GM12878 (cell line): Measurements from ENCODE around the gene TMPRSS11B. TPM values are rescaled to one million over a fixed set of nuclear protein-coding genes. Genes with fewer than 3 reads are reported as not detected.

Experiments used
- ATAC-seq: fragments of 200-7000 bp; cut with Tn5 transposase; 3 replicates; pipeline ENCODE4 v1.9.1; 2020; ENCODE audit warnings: mild to moderate bottlenecking, moderate library complexity
- BruUV-seq: library from RNA; stranded (reverse); fragments of 400-500 nt; replicated peaks from 2 replicates; lab custom pipeline; 2021; lab: Mats Ljungman, UMichigan
- CTCF ChIA-PET: fragments of 300-600 bp; sonication (Branson Sonifier 250); formaldehyde crosslinking; extraction: SDS; loops from one replicate; lab custom pipeline; 2021; ENCODE audit warnings: inconsistent platforms; lab: Yijun Ruan, JAX
- POLR2A ChIA-PET: fragments of 350-600 bp; formaldehyde crosslinking; extraction: SDS; loops from one replicate; lab custom pipeline; 2021; ENCODE audit warnings: inconsistent platforms; lab: Charles Lee
- RAD21 ChIA-PET: fragments of 300-600 bp; sonication (Branson Sonifier 250); formaldehyde crosslinking; loops from one replicate; lab custom pipeline; 2023; ENCODE audit warnings: antibody characterized with exemption; ENCODE audit not compliant: unreplicated experiment; lab: Charles Lee
- SMC1A ChIA-PET: fragments of 300-600 bp; sonication (Branson Sonifier 250); formaldehyde crosslinking; loops from one replicate; lab custom pipeline; 2023; ENCODE audit not compliant: unreplicated experiment, uncharacterized antibody; lab: Charles Lee
- DNase-seq: peaks from one replicate; pipeline ENCODE4 v3.0.0-alpha.2; 2011; ENCODE audit warnings: low read depth, low spot score
- FAIRE-seq: peaks from 3 replicates; lab custom pipeline; 2011; peaks lifted over from hg19 to GRCh38; lab: Jason Lieb, UNC
- H2AFZ ChIP-seq: 2 replicates; pipeline ENCODE4 v1.6.0; 2011; ENCODE audit warnings: low read depth, low read length, control low read depth; ENCODE audit not compliant: control insufficient read depth
- H3K27ac ChIP-seq: 2 replicates; pipeline ENCODE4 v1.5.1; 2011; ENCODE audit warnings: control low read depth; ENCODE audit not compliant: control insufficient read depth, insufficient read depth
- H3K27me3 ChIP-seq, 2 experiments: replicated peaks in 1 of 2; 2 replicates each; pipeline versions ENCODE4 v1.6.0 to v1.6.1; 2011; ENCODE audit warnings: low read length in 1 of 2; ENCODE audit not compliant: control insufficient read depth in 2 of 2, insufficient read depth in 2 of 2
- H3K36me3 ChIP-seq, 2 experiments: 2 replicates each; pipeline ENCODE4 v1.5.1; 2011; ENCODE audit warnings: low read length in 1 of 2; ENCODE audit not compliant: control insufficient read depth in 2 of 2, insufficient read depth in 2 of 2
- H3K4me1 ChIP-seq: 2 replicates; pipeline ENCODE4 v1.6.1; 2011; ENCODE audit warnings: mild to moderate bottlenecking, low read length, moderate library complexity, mixed read lengths; ENCODE audit not compliant: control insufficient read depth, insufficient read depth
- H3K4me2 ChIP-seq: 2 replicates; pipeline ENCODE4 v1.6.0; 2011; ENCODE audit warnings: control low read depth; ENCODE audit not compliant: control insufficient read depth, insufficient read depth
- H3K4me3 ChIP-seq: fragments of 200-600 bp; sonication (generic); 2 replicates; pipeline ENCODE4 v1.5.1; 2016
- H3K79me2 ChIP-seq: 2 replicates; pipeline ENCODE4 v1.6.0; 2011; ENCODE audit warnings: low read length; ENCODE audit not compliant: control insufficient read depth, insufficient read depth
- H3K9ac ChIP-seq: 2 replicates; pipeline ENCODE4 v1.8.0; 2011; ENCODE audit warnings: low read length, control low read depth, mixed read lengths; ENCODE audit not compliant: control insufficient read depth, insufficient read depth
- H3K9me3 ChIP-seq: replicated peaks from 3 replicates; pipeline ENCODE4 v1.5.1; 2011; ENCODE audit warnings: mild to moderate bottlenecking, low read length; ENCODE audit not compliant: control insufficient read depth, insufficient read depth
- H4K20me1 ChIP-seq: 2 replicates; pipeline ENCODE4 v1.6.0; 2011; ENCODE audit not compliant: control insufficient read depth, insufficient read depth
- BACH1 ChIP-seq: fragments of 450-650 bp; IDR thresholded peaks from 2 replicates; pipeline ENCODE4 v1.6.1; 2017; ENCODE audit warnings: mild to moderate bottlenecking, borderline replicate concordance
- BMI1 ChIP-seq: fragments of 450-650 bp; IDR thresholded peaks from 2 replicates; pipeline ENCODE4 v1.6.1; 2016; ENCODE audit warnings: mild to moderate bottlenecking, moderate library complexity, borderline replicate concordance
- CREM ChIP-seq: IDR thresholded peaks from 2 replicates; pipeline ENCODE4 v1.6.1; 2014; ENCODE audit warnings: antibody characterized with exemption, low read depth
- FOXK2 ChIP-seq: fragments of 450-650 bp; IDR thresholded peaks from 2 replicates; pipeline ENCODE4 v1.6.1; 2017; ENCODE audit warnings: mild to moderate bottlenecking, moderate library complexity
- GABPA ChIP-seq: IDR thresholded peaks from 2 replicates; pipeline ENCODE4 v1.6.1; 2014; ENCODE audit warnings: antibody characterized with exemption, low read depth, mild to moderate bottlenecking, inconsistent platforms
- NFYA ChIP-seq: IDR thresholded peaks from 2 replicates; pipeline ENCODE4 v1.6.1; 2011; ENCODE audit warnings: low read depth, mild to moderate bottlenecking, low read length, improper control_type of control experiment, borderline replicate concordance
- NR2F1 ChIP-seq: fragments of 450-650 bp; conservative IDR thresholded peaks from 2 replicates; pipeline ENCODE4 v1.6.1; 2017; ENCODE audit warnings: mild to moderate bottlenecking
- POU2F2 ChIP-seq: IDR thresholded peaks from 3 replicates; pipeline ENCODE4 v1.6.1; 2011; ENCODE audit warnings: low read depth, mild to moderate bottlenecking, low read length, borderline replicate concordance
- RBBP5 ChIP-seq: fragments of 200-600 bp; sonication (generic); conservative IDR thresholded peaks from 2 replicates; pipeline ENCODE4 v1.6.1; 2016
- SMARCA5 ChIP-seq: fragments of 450-650 bp; IDR thresholded peaks from 2 replicates; pipeline ENCODE4 v1.6.1; 2017; ENCODE audit warnings: mild to moderate bottlenecking
- TCF7 ChIP-seq: IDR thresholded peaks from 2 replicates; pipeline ENCODE4 v1.6.1; 2014; ENCODE audit warnings: antibody characterized with exemption, borderline replicate concordance
- ZBED1 ChIP-seq: IDR thresholded peaks from 2 replicates; pipeline ENCODE4 v1.6.1; 2016; ENCODE audit warnings: borderline replicate concordance
- ZNF217 ChIP-seq: fragments of 450-650 bp; IDR thresholded peaks from 2 replicates; pipeline ENCODE4 v1.6.1; 2017; ENCODE audit warnings: antibody characterized with exemption, mild to moderate bottlenecking
- ZNF622 ChIP-seq: fragments of 450-650 bp; IDR thresholded peaks from 2 replicates; pipeline ENCODE4 v1.6.1; 2017; ENCODE audit warnings: mild to moderate bottlenecking, inconsistent platforms
- WGBS: methylation state at CpG from one replicate; pipeline ENCODE4 v1.1.6; 2016; ENCODE audit warnings: low lambda C conversion rate; ENCODE audit not compliant: insufficient replicate concordance, insufficient coverage; ENCODE audit errors: missing lambda C conversion rate; 5-methylcytosine and 5-hydroxymethylcytosine counted together
- in situ Hi-C: fragments of 300-500 bp; cut with MboI; formaldehyde crosslinking; loops from 9 replicates; pipeline ENCODE4 v1.14.3; 2018; ENCODE audit warnings: mixed read lengths
- intact Hi-C: fragments of 100-400 bp; cut with micrococcal nuclease; formaldehyde crosslinking; loops from one replicate; pipeline ENCODE4 v1.14.2; 2022; ENCODE audit not compliant: unreplicated experiment
- polyA plus RNA-seq, 11 experiments: library from polyadenylated mRNA; depleted of rRNA in 4 of 11; unstranded in 6 of 11; stranded (reverse) in 5 of 11; fragments of >200 nt; fragmentation: Nextera tagmentation in 4 of 11; fragmentation: Illumina TruSeq in 1 of 11; extraction: Ambion mirVana in 4 of 11; extraction: Trizol in 1 of 11; gene quantifications; 1 replicate in 1 of 11; 2 replicates in 10 of 11; pipeline versions ENCODE4 v1.2.1 to v1.2.3, GENCODE V29; 2011 to 2016; ENCODE audit warnings: inconsistent platforms in 2 of 11, missing spikeins in 2 of 11, low read depth in 1 of 11
- total RNA-seq, 4 experiments: library from RNA; depleted of rRNA in 3 of 4; stranded (reverse); fragments of >200 nt in 3 of 4; fragmentation: Illumina TruSeq in 1 of 4; extraction: Trizol in 1 of 4; gene quantifications; 2 replicates each; pipeline versions ENCODE4 v1.2.1 to v1.2.3, GENCODE V29; 2013 to 2021
- TF ChIP-seq, protein P1 (sequence below): fragments of 450-650 bp; IDR thresholded peaks from 2 replicates; pipeline ENCODE4 v1.6.1; 2017; ENCODE audit warnings: mild to moderate bottlenecking, moderate library complexity
- TF ChIP-seq, protein P2 (sequence below): fragments of 150-350 bp; IDR thresholded peaks from 2 replicates; pipeline ENCODE4 v1.6.1; 2014; ENCODE audit warnings: mild to moderate bottlenecking, low read depth, low read length
- TF ChIP-seq, protein P3 (sequence below): fragments of 450-650 bp; IDR thresholded peaks from 2 replicates; pipeline ENCODE4 v1.6.1; 2014; ENCODE audit warnings: mild to moderate bottlenecking
- TF ChIP-seq, protein P4 (sequence below): fragments of 450-650 bp; IDR thresholded peaks from 2 replicates; pipeline ENCODE4 v1.6.1; 2016; ENCODE audit warnings: mild to moderate bottlenecking

The TMPRSS11B gene
- total and polyA plus RNA-seq, 10 of the 15 experiments (the other 5 are each of a cell fraction or from before 2014, with no cell fraction given), result not detected

DNA sequence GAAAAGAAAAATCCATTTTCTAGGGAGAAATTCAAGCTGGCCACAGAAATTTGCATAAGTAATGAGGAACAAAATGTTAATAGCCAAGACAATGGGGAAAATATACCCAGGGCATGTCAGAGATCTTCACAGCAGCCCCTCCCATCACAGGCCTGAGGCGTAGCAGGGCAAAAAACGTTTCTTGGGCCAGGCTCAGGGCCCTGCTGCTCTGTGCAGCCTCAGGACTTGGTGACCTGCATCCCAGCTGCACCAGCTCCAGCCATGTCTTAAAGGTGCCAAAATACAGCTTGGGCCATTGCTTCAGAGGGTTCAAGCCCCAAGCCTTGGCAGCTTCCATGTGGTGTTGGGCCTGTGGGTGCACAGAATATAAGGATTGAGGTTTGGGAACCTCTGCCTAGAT is 32.1 kb upstream of the TMPRSS11B start (continued):
- TF ChIP-seq, protein P1, sequence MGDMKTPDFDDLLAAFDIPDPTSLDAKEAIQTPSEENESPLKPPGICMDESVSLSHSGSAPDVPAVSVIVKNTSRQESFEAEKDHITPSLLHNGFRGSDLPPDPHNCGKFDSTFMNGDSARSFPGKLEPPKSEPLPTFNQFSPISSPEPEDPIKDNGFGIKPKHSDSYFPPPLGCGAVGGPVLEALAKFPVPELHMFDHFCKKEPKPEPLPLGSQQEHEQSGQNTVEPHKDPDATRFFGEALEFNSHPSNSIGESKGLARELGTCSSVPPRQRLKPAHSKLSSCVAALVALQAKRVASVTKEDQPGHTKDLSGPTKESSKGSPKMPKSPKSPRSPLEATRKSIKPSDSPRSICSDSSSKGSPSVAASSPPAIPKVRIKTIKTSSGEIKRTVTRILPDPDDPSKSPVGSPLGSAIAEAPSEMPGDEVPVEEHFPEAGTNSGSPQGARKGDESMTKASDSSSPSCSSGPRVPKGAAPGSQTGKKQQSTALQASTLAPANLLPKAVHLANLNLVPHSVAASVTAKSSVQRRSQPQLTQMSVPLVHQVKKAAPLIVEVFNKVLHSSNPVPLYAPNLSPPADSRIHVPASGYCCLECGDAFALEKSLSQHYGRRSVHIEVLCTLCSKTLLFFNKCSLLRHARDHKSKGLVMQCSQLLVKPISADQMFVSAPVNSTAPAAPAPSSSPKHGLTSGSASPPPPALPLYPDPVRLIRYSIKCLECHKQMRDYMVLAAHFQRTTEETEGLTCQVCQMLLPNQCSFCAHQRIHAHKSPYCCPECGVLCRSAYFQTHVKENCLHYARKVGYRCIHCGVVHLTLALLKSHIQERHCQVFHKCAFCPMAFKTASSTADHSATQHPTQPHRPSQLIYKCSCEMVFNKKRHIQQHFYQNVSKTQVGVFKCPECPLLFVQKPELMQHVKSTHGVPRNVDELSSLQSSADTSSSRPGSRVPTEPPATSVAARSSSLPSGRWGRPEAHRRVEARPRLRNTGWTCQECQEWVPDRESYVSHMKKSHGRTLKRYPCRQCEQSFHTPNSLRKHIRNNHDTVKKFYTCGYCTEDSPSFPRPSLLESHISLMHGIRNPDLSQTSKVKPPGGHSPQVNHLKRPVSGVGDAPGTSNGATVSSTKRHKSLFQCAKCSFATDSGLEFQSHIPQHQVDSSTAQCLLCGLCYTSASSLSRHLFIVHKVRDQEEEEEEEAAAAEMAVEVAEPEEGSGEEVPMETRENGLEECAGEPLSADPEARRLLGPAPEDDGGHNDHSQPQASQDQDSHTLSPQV, result no peak
- TF ChIP-seq RBBP5 (no peak), GABPA (no peak), ZBED1 (no peak), NFYA (no peak), ZNF622 (no peak)

DNA sequence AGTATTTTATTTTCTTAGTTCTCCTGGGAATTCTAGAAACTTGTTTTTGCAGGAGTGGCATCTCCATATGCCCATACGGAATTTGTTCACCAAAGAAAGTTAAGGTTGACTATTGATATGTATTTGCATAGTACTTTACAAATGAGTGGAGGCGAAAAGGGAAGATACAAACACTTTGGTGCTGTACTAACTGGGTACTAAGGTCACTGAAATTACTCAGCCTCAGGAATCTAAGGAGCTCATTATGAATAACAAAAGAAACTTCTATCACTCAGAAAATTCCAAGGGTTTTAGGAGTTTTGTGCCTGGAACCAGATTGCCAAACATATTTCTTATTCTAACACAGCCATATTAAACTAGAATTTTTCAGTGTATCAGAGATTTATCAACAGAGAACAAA is 27.4 kb upstream of the TMPRSS11B start:
- no peaks in the 10 kb centered on the region for H3K36me3 ChIP-seq
- no TSS peak for BruUV-seq
- ATAC-seq (peak; percentile 71), FAIRE-seq (no peak), DNase-seq (no peak)
- ChIA-PET RAD21 (interaction anchor here (0.7 to 2.9 kb wide), 6 partner anchors 68 to 1344 kb away, joined by 3 to 33 read pairs (median 4); no protein-coding TSS in a partner anchor), SMC1A (interaction anchor here (0.6 to 2.3 kb wide), 17 partner anchors 10 to 1344 kb away, joined by 3 to 37 read pairs (median 4); no protein-coding TSS in a partner anchor), POLR2A (no interaction called here), CTCF (interaction anchor here (0.9 to 3.9 kb wide), 10 partner anchors 9 to 132 kb away, joined by 3 to 95 read pairs (median 4); no protein-coding TSS in a partner anchor)
- intact Hi-C loops, result loop anchor here (1.0 to 10.0 kb wide), 3 partner anchors 103 to 898 kb away; no protein-coding TSS in a partner anchor
- H4K20me1 ChIP-seq, result no peaks in the 10 kb centered on the region
- H3K4me2 ChIP-seq, result no peak overlapping the region
- in situ Hi-C loops, result no loop called here
- no peak overlapping the region for H3K4me3 ChIP-seq
- WGBS, result 2% methylated on average over 2 of the region's 2 CpGs
- H3K27me3 ChIP-seq, result no peaks in the 10 kb centered on the region; a peak in 1 of 4 replicates
- no peak overlapping the region for H3K9ac ChIP-seq
- H3K79me2 ChIP-seq, result no peaks in the 10 kb centered on the region
- no peak overlapping the region for H3K27ac ChIP-seq
- no peaks in the 10 kb centered on the region; the same call in 2 of the 3 replicates for H3K9me3 ChIP-seq
- H3K4me1 ChIP-seq, result no peaks in the 10 kb centered on the region
- H2AFZ ChIP-seq, result no peak overlapping the region
- no peak for TF ChIP-seq ZNF217
- TF ChIP-seq TCF7, result no peak
- no peak for TF ChIP-seq CREM
- TF ChIP-seq, protein P2, sequence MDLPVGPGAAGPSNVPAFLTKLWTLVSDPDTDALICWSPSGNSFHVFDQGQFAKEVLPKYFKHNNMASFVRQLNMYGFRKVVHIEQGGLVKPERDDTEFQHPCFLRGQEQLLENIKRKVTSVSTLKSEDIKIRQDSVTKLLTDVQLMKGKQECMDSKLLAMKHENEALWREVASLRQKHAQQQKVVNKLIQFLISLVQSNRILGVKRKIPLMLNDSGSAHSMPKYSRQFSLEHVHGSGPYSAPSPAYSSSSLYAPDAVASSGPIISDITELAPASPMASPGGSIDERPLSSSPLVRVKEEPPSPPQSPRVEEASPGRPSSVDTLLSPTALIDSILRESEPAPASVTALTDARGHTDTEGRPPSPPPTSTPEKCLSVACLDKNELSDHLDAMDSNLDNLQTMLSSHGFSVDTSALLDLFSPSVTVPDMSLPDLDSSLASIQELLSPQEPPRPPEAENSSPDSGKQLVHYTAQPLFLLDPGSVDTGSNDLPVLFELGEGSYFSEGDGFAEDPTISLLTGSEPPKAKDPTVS, result no peak
- TF ChIP-seq BMI1, result no peak
- TF ChIP-seq BACH1, result no peak
- TF ChIP-seq, protein P3, sequence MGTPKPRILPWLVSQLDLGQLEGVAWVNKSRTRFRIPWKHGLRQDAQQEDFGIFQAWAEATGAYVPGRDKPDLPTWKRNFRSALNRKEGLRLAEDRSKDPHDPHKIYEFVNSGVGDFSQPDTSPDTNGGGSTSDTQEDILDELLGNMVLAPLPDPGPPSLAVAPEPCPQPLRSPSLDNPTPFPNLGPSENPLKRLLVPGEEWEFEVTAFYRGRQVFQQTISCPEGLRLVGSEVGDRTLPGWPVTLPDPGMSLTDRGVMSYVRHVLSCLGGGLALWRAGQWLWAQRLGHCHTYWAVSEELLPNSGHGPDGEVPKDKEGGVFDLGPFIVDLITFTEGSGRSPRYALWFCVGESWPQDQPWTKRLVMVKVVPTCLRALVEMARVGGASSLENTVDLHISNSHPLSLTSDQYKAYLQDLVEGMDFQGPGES, result no peak
- TF ChIP-seq FOXK2, result no peak
- TF ChIP-seq, protein P4, sequence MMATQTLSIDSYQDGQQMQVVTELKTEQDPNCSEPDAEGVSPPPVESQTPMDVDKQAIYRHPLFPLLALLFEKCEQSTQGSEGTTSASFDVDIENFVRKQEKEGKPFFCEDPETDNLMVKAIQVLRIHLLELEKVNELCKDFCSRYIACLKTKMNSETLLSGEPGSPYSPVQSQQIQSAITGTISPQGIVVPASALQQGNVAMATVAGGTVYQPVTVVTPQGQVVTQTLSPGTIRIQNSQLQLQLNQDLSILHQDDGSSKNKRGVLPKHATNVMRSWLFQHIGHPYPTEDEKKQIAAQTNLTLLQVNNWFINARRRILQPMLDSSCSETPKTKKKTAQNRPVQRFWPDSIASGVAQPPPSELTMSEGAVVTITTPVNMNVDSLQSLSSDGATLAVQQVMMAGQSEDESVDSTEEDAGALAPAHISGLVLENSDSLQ, result no peak
- no peak for TF ChIP-seq NR2F1
- TF ChIP-seq POU2F2, result no peak
- TF ChIP-seq SMARCA5, result no peak
